SIG-M5 treated with dmso at 0.1 percent for 504 hours (cell line): ENCODE results near the gene FABP1.
A peak's percentile ranks its signal among the peaks of the same experiment; 100 is the strongest.

Experiments used
- DNase-seq: peaks from one replicate; lab custom pipeline; 2025; ENCODE audit not compliant: unreplicated experiment; lab: John Stamatoyannopoulos, UW

FABP1 gene

GRCh38 chr2:88116669-88117432, 11.0 kb downstream of the FABP1 start:
- no peak for DNase-seq

GRCh38 chr2:88115825-88116518, 11.9 kb downstream of the FABP1 start:
- no peak for DNase-seq

- DNase-seq = no peak
Measured at GRCh38 chr2:88114889-88115288, 13.0 kb downstream of the FABP1 start.

- DNase-seq = no peak
Measured at GRCh38 chr2:88113069-88113468, 14.8 kb downstream of the FABP1 start.

GRCh38 chr2:88110830-88111229, 17.0 kb downstream of the FABP1 start:
- no peak for DNase-seq

- no peak for DNase-seq
Measured at GRCh38 chr2:88108796-88109195, 19.1 kb downstream of the FABP1 start.

- no peak for DNase-seq
Measured at GRCh38 chr2:88100489-88100858, 27.4 kb downstream of the FABP1 start.

GRCh38 chr2:88099798-88100488, 27.9 kb downstream of the FABP1 start:
- peak; percentile 17 for DNase-seq

- no peak for DNase-seq
Measured at GRCh38 chr2:88098558-88098900, 29.3 kb downstream of the FABP1 start.

GRCh38 chr2:88097891-88098557, 29.8 kb downstream of the FABP1 start:
- DNase-seq = no peak

- DNase-seq = no peak
Measured at GRCh38 chr2:88097192-88097591, 30.7 kb downstream of the FABP1 start.

- no peak for DNase-seq
Measured at GRCh38 chr2:88096708-88097107, 31.2 kb downstream of the FABP1 start.

- no peak for DNase-seq
Measured at GRCh38 chr2:88095022-88095421, 32.8 kb downstream of the FABP1 start.

- no peak for DNase-seq
Measured at GRCh38 chr2:88092773-88093172, 35.1 kb downstream of the FABP1 start.

- DNase-seq = peak; percentile 74
Measured at GRCh38 chr2:88091943-88092342, 35.9 kb downstream of the FABP1 start.

GRCh38 chr2:88090446-88091283, 37.2 kb downstream of the FABP1 start:
- DNase-seq = no peak

- DNase-seq = no peak
Measured at GRCh38 chr2:88088999-88089398, 38.9 kb downstream of the FABP1 start.

GRCh38 chr2:88087763-88088162, 40.1 kb downstream of the FABP1 start:
- no peak for DNase-seq

GRCh38 chr2:88087073-88087472, 40.8 kb downstream of the FABP1 start:
- DNase-seq = no peak

- DNase-seq = no peak
Measured at GRCh38 chr2:88086401-88086800, 41.5 kb downstream of the FABP1 start.

GRCh38 chr2:88085602-88086001, 42.3 kb downstream of the FABP1 start:
- DNase-seq = no peak
